Heart right ventricle (tissue), 16 donors: ENCODE data around the gene RAB6B. TPM values are rescaled to one million over a fixed set of nuclear protein-coding genes. Genes with fewer than 3 reads are reported as not detected.
A peak's percentile ranks its signal among the peaks of the same experiment; 100 is the strongest.

Experiments used
- ATAC-seq, 8 donors: fragments of 200-7000 bp; cut with Tn5 transposase; one replicate each; pipeline ENCODE4 v1.9.1; 2020; ENCODE audit warnings: mild to moderate bottlenecking in 8 of 8, moderate library complexity in 8 of 8, moderate number of reproducible peaks in 1 of 8
- DNase-seq, 2 donors: peaks; one replicate each; pipeline ENCODE4 v3.0.0-alpha.2; 2020
- H3K27ac ChIP-seq, 10 donors: fragments of 200-600 bp; sonication (generic) in 2 of 10; one replicate each; pipeline versions ENCODE4 v1.5.0 to v1.8.0; 2020 to 2022; ENCODE audit warnings: mild to moderate bottlenecking in 3 of 10
- H3K27me3 ChIP-seq, 7 donors: fragments of 200-600 bp; one replicate each; pipeline ENCODE4 v1.8.0; 2021 to 2022; ENCODE audit warnings: mild to moderate bottlenecking in 2 of 7
- H3K36me3 ChIP-seq, 9 donors: fragments of 200-600 bp; sonication (generic) in 1 of 9; one replicate each; pipeline versions ENCODE4 v1.5.0 to v1.8.0; 2020 to 2022; ENCODE audit warnings: mild to moderate bottlenecking in 2 of 9
- H3K4me1 ChIP-seq, 9 donors: fragments of 200-600 bp; sonication (generic) in 1 of 9; one replicate each; pipeline versions ENCODE4 v1.5.0 to v1.8.0; 2020 to 2022; ENCODE audit warnings: mild to moderate bottlenecking in 4 of 9
- H3K4me3 ChIP-seq, 10 donors: fragments of 200-600 bp; sonication (generic) in 2 of 10; one replicate each; pipeline versions ENCODE4 v1.5.0 to v1.8.0; 2020 to 2022; ENCODE audit warnings: mild to moderate bottlenecking in 7 of 10, moderate library complexity in 2 of 10
- H3K9me3 ChIP-seq, 11 donors: fragments of 200-600 bp in 10 of 11; sonication (generic) in 2 of 11; one replicate each; pipeline versions ENCODE4 v1.5.0 to v1.8.0; 2013 to 2022; ENCODE audit warnings: mild to moderate bottlenecking in 2 of 11, control low read depth in 1 of 11, moderate library complexity in 1 of 11
- CTCF ChIP-seq, 9 donors: fragments of 200-600 bp; sonication (generic) in 2 of 9; IDR thresholded peaks; one replicate each; pipeline versions ENCODE4 v1.5.0 to v1.8.0; 2021 to 2022; ENCODE audit warnings: antibody characterized with exemption in 9 of 9, mild to moderate bottlenecking in 5 of 9, moderate library complexity in 1 of 9
- WGBS, 2 donors: extraction: QIAGEN DNeasy Blood & Tissue Kit; methylation state at CpG; one replicate each; pipeline ENCODE4 v1.1.7; 2013; ENCODE audit warnings: inconsistent platforms in 1 of 2; 5-methylcytosine and 5-hydroxymethylcytosine counted together
- intact Hi-C, 10 donors: fragments of 100-400 bp; cut with DNase I; formaldehyde crosslinking; loops; one replicate each; pipeline versions ENCODE4 v1.11.1 to v1.14.2; 2022
- polyA plus RNA-seq, 2 donors: library from polyadenylated mRNA; stranded (reverse); fragments of 200-250 nt; gene quantifications; one replicate each; pipeline ENCODE4 v1.2.3, GENCODE V29; 2013
- total RNA-seq, 10 donors: library from RNA; stranded (reverse); fragmentation: NEBNext Ultra II Directional in 3 of 10; extraction: Animal tissue kit (Norgen Biotek cat#: 25700) in 3 of 10; gene quantifications; one replicate each; pipeline versions ENCODE4 v1.2.1 to v1.2.4, GENCODE V29; 2021 to 2023
- donor health status: Arrhythmogenic right ventricular cardiomyopathy.
- donor health status: ischemic (EF 13 %, LVEDD 7.1; RV severe dilation, severe dysfunction).
- donor health status: healthy with polysubstance abuse.
- donor health status: DM: no; HTN: yes; CAD: no.
- donor health status: DM: no; HTN: no; CAD: no.
- donor health status: ischemic (EF 25% LVEDD 6.9; RV normal size, moderate dysfunction).
- donor health status: ischemic (EF 25% LVEDD 5.7; RV mildly dilated, moderate dysfunction).
- donor health status: healthy.
- donor health status: DM: yes; HTN: yes; CAD: no.
- donor health status: Ischemic cardiomyopathy.
- donor health status: ischemic (EF 35%, LVEDD 5.7; RV mildly dilated, moderate dysfunction).
- donor health status: nonischemic (EF 11% LVEDD 7.7; RV severe dilation, severe dysfunction).
- donor health status: DM: yes; HTN: yes; CAD: no.
- donor health status: PGD.
- donor health status: ischemic (EF 29% LVEDD 5.4; RV normal size, mild dysfunction).
- donor health status: nonischemic (EF 23%, LVEDD 6.1; RV moderate dilation, normal function).

Gene RAB6B
- total and polyA plus RNA-seq, 12 donors = 7.0 to 73.8 (median 44.2) TPM

DNA sequence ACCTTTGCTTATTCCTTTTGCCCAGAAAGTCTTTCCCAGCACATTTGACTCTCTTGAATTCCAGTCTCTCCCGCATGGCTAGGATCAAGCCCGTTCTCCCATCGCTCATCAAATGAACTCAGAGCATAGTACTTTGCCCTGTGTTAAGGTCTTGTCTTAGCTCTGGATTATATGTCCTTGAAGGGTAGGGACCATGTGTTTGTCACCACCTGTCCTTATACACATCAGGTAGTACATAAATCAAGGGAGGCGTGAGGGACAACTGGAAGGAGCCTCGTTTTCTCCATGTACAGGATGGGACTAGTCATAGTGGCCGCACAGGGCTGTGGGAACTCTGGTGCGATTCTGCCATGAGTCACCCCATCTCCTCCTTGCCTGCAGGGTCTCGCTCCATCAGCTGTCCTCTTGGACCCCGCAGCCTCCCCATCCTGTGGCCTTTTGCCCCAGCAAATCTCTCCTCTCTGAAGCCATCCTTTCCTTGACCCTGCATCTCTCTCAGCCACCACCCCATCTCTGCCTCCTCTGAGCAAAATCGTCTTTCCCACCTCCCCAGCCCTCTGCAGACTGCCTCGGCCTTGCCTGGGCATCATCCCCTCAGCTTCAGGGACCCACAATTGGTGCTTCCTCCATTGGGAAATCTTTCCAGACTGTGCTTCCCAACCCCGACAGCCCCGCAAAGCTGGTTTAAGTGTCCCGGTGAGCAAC, 33.4 kb upstream of the RAB6B start:
- 92 to 93% methylated on average over 14 of the region's 14 CpGs for WGBS, 2 donors
- intact Hi-C loops = loop anchor here in 7 of 10 donors (2.0 to 10.0 kb wide), 7 partner anchors 110 to 1194 kb away; partner anchors contain the start of gene TOPBP1 (in 4 of the 7)
- DNase-seq (no peak), ATAC-seq (no peak)
- Histone ChIP-seq H3K4me3 (no peak overlapping the region), H3K4me1 (peaks cover 3 to 12% (median 9%) of the 10 kb centered on the region in 9 donors), H3K27ac (no peak overlapping the region), H3K27me3 (peaks cover 0 to 10% (median 0%) of the 10 kb centered on the region in 7 donors), H3K9me3 (no peaks in the 10 kb centered on the region), H3K36me3 (no peaks in the 10 kb centered on the region)
- no peak for TF ChIP-seq CTCF (IDR thresholded peaks at IDR 0.05)

DNA sequence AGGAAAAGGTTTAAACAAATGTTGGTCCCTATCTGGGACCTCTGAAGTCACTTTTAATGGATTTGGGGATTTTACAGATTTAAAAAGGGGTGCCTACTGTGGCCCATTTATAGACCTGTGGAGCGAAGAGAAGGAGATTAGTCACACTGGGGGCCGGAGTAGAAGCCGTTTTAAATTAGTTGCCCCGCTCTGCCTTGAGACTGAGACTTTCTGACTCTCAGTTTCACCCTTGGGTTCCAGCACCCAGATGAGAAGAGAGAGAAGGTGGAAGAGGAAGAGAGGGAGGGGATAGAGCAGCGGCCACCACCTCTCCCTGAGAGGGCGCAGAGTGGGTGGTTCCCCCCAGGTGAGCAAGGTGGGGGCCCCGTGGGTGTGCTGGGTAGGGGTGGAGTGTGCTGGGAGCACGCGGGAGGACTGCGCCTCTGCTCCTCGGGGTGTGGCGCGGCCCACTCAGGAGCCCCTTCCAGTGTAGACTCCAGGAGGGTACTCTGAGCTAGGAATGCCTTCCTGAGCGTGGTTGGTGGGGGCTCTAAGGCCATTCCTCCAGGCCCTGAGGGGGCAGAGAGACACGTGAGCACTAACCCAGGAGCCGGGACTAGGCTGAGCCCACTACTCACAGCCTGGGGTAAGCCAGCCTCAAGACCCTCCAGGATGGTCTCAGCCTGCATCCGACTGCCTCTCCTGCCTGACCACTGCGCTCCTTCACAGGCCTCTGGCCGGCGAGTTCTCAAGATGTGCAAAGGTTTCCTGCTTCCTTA, 32.6 kb upstream of the RAB6B start:
- H3K4me1 ChIP-seq = peaks cover 3 to 12% (median 9%) of the 10 kb centered on the region in 9 donors
- intact Hi-C loops = loop anchor here in 7 of 10 donors (2.0 to 10.0 kb wide), 7 partner anchors 110 to 1194 kb away; partner anchors contain the start of gene TOPBP1 (in 4 of the 7)
- no peak for TF ChIP-seq CTCF (IDR thresholded peaks at IDR 0.05)
- ATAC-seq = peak in 4 of 8 donors; percentile 9 to 35 (median 19)
- DNase-seq = no peak
- H3K9me3 ChIP-seq = no peaks in the 10 kb centered on the region
- H3K27ac ChIP-seq = no peak overlapping the region
- H3K36me3 ChIP-seq = no peaks in the 10 kb centered on the region
- WGBS, 2 donors = 83 to 87% methylated on average over 20 of the region's 20 CpGs
- peak overlapping the region in 5 of 10 donors; percentile 54 to 63 (median 60) for H3K4me3 ChIP-seq
- peaks cover 0 to 10% (median 0%) of the 10 kb centered on the region in 7 donors for H3K27me3 ChIP-seq

GRCh38 chr3:133927540-133928066, 31.9 kb upstream of the RAB6B start:
- WGBS, 2 donors = 2 to 3% methylated on average over 40 to 49 of the region's 51 CpGs
- H3K36me3 ChIP-seq = no peaks in the 10 kb centered on the region
- DNase-seq = peak; percentile 50 to 73
- intact Hi-C loops = loop anchor here in 9 of 10 donors (1.0 to 10.0 kb wide), 8 partner anchors 108 to 1193 kb away; partner anchors contain the start of gene TOPBP1 (in 4 of the 9)
- no peaks in the 10 kb centered on the region for H3K9me3 ChIP-seq
- H3K27me3 ChIP-seq = peaks cover 0 to 10% (median 0%) of the 10 kb centered on the region in 7 donors
- H3K4me3 ChIP-seq = peak overlapping the region; percentile 9 to 73 (median 59)
- peak; percentile 74 to 91 (median 78) for ATAC-seq
- peak; percentile 65 to 96 (median 79) for TF ChIP-seq CTCF (IDR thresholded peaks at IDR 0.05)
- peaks cover 3 to 12% (median 9%) of the 10 kb centered on the region in 9 donors for H3K4me1 ChIP-seq
- H3K27ac ChIP-seq = peak overlapping the region in 2 of 10 donors; percentile 12 to 30
